Uterus (tissue), 2 donors: Measurements from ENCODE around the gene ZNF770.

ENCODE experiments used
- POLR2A ChIP-seq, 2 donors: fragments of 450-650 bp; IDR thresholded peaks; one replicate each; pipeline ENCODE4 v1.6.1; 2016; ENCODE audit warnings: antibody characterized with exemption in 2 of 2, mild to moderate bottlenecking in 1 of 2, moderate library complexity in 1 of 2
- TF ChIP-seq, protein P1 (sequence below), 4 experiments: fragments of 200-600 bp in 2 of 4; fragments of 450-650 bp in 2 of 4; sonication (generic) in 2 of 4; IDR thresholded peaks; one replicate each; pipeline ENCODE4 v1.5.1; 2016 to 2019; ENCODE audit warnings: antibody characterized with exemption in 4 of 4, mild to moderate bottlenecking in 2 of 4, moderate library complexity in 1 of 4

DNA sequence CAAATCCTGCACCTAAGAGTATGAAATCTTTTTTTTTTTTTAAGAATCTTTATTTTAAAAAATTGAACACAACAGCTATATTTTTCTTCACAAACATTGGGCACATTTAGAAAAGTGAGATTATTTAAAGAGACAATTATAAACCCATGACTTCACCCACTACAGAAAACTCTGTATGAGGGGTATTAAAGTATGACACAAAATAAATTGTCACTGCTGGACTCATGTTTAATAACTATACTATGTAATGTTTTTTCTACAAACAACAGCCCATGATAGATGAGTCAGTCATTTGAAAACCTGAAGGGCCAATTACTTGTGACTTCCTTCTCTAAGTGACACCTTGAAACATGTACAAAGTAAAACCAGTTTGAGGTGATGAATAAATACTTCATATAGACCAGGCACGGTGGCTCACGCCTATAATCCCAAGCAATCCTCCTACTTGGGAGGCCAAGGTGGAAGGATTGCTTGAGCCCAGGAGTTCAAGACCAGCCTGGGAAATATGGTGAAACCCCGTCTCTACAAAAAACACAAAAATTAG is 54.6 kb downstream of the ZNF770 start:
- TF ChIP-seq, protein P1, sequence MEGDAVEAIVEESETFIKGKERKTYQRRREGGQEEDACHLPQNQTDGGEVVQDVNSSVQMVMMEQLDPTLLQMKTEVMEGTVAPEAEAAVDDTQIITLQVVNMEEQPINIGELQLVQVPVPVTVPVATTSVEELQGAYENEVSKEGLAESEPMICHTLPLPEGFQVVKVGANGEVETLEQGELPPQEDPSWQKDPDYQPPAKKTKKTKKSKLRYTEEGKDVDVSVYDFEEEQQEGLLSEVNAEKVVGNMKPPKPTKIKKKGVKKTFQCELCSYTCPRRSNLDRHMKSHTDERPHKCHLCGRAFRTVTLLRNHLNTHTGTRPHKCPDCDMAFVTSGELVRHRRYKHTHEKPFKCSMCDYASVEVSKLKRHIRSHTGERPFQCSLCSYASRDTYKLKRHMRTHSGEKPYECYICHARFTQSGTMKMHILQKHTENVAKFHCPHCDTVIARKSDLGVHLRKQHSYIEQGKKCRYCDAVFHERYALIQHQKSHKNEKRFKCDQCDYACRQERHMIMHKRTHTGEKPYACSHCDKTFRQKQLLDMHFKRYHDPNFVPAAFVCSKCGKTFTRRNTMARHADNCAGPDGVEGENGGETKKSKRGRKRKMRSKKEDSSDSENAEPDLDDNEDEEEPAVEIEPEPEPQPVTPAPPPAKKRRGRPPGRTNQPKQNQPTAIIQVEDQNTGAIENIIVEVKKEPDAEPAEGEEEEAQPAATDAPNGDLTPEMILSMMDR (IDR thresholded peaks at IDR 0.05) = no peak
- no peak for TF ChIP-seq POLR2A (IDR thresholded peaks at IDR 0.05)
